HCT116 (cell line): ENCODE results near the gene QRFPR. TPM values are rescaled to one million over a fixed set of nuclear protein-coding genes. Genes with fewer than 3 reads are reported as not detected.

ENCODE experiments used
- ATAC-seq: fragments of 200-7000 bp; cut with Tn5 transposase; 2 replicates; pipeline ENCODE4 v1.9.1; 2020; ENCODE audit warnings: mild to moderate bottlenecking, moderate library complexity
- BruUV-seq: library from RNA; stranded (reverse); fragments of 400-500 nt; replicated peaks from 2 replicates; lab custom pipeline; 2021; lab: Mats Ljungman, UMichigan
- CTCF ChIA-PET: fragments of 300-600 bp; sonication (Branson Sonifier 250); formaldehyde crosslinking; loops from one replicate; lab custom pipeline; 2021; ENCODE audit warnings: antibody characterized with exemption; lab: Charles Lee
- POLR2A ChIA-PET: fragments of 300-600, 350-600 bp; sonication (Branson Sonifier 250); formaldehyde crosslinking; loops from one replicate; lab custom pipeline; 2021; ENCODE audit warnings: antibody characterized with exemption; lab: Charles Lee
- RAD21 ChIA-PET, 2 experiments: fragments of 300-600 bp; sonication (Branson Sonifier 250); formaldehyde crosslinking; loops; one replicate each; lab custom pipeline; 2023; ENCODE audit warnings: low total read pairs in 2 of 2; ENCODE audit not compliant: uncharacterized antibody in 2 of 2, unreplicated experiment in 2 of 2, low non-redundant PET in 1 of 2; lab: Charles Lee
- DNase-seq: peaks from one replicate; pipeline ENCODE4 v3.0.0-alpha.2; 2010; ENCODE audit warnings: low read depth, low spot score
- H2AFZ ChIP-seq: fragments of 200-600 bp; shearing (Covaris generic), sonication (generic); 2 replicates; pipeline ENCODE4 v1.6.1; 2017; ENCODE audit warnings: low read depth, mixed run types, mixed read lengths, antibody characterized with exemption, low read length; ENCODE audit not compliant: poor library complexity, severe bottlenecking
- H3K27ac ChIP-seq: 2 replicates; pipeline ENCODE4 v1.5.1; 2012; ENCODE audit warnings: low read depth, low read length
- H3K27me3 ChIP-seq: fragments of 200-600 bp; sonication (generic); 2 replicates; pipeline ENCODE4 v1.6.1; 2016; ENCODE audit warnings: mixed run types, low read length, mixed read lengths; ENCODE audit not compliant: insufficient read depth
- H3K36me3 ChIP-seq, 2 experiments: fragments of 200-500 bp in 1 of 2; fragments of 200-600 bp in 1 of 2; sonication (Bioruptor generic) in 1 of 2; sonication (generic) in 1 of 2; 2 replicates each; pipeline versions ENCODE4 v1.5.1 to v1.6.1; 2014 to 2016; ENCODE audit warnings: low read length in 2 of 2, inconsistent platforms in 1 of 2, mixed read lengths in 1 of 2, mixed run types in 1 of 2; ENCODE audit not compliant: insufficient read depth in 2 of 2, control insufficient read depth in 1 of 2
- H3K4me1 ChIP-seq, 2 experiments: fragments of 200-600 bp in 1 of 2; sonication (generic) in 1 of 2; 2 replicates each; pipeline versions ENCODE4 v1.5.1 to v1.6.1; 2012 to 2017; ENCODE audit warnings: low read length in 2 of 2, inconsistent platforms in 1 of 2, mild to moderate bottlenecking in 1 of 2, mixed read lengths in 1 of 2, mixed run types in 1 of 2, moderate library complexity in 1 of 2; ENCODE audit not compliant: insufficient read depth in 2 of 2, control insufficient read depth in 1 of 2
- H3K4me2 ChIP-seq: fragments of 200-600 bp; sonication (generic); 2 replicates; pipeline ENCODE4 v1.6.1; 2017; ENCODE audit warnings: mixed run types, low read length, mixed read lengths
- H3K4me3 ChIP-seq, 2 experiments: fragments of 200-600 bp in 1 of 2; sonication (generic) in 1 of 2; replicated peaks in 1 of 2; 2 replicates each; pipeline ENCODE4 v1.5.1; 2011 to 2016; ENCODE audit warnings: low read length in 2 of 2, control low read depth in 1 of 2, low read depth in 1 of 2, mild to moderate bottlenecking in 1 of 2, mixed read lengths in 1 of 2, mixed run types in 1 of 2
- H3K79me2 ChIP-seq: fragments of 200-600 bp; sonication (generic); 2 replicates; pipeline ENCODE4 v1.6.1; 2017; ENCODE audit warnings: mild to moderate bottlenecking, mixed run types, low read length, moderate library complexity, mixed read lengths; ENCODE audit not compliant: insufficient read depth
- H3K9ac ChIP-seq: fragments of 200-600 bp; sonication (generic); 2 replicates; pipeline ENCODE4 v1.6.1; 2016; ENCODE audit warnings: low read length, mixed read lengths
- H3K9me2 ChIP-seq: fragments of 200-600 bp; sonication (generic), shearing (Covaris generic); 2 replicates; pipeline ENCODE4 v1.6.1; 2017; ENCODE audit warnings: mixed run types, mild to moderate bottlenecking, moderate library complexity; ENCODE audit not compliant: insufficient read depth
- H3K9me3 ChIP-seq, 2 experiments: fragments of 200-500 bp in 1 of 2; fragments of 200-600 bp in 1 of 2; sonication (Bioruptor generic) in 1 of 2; sonication (generic) in 1 of 2; 2 replicates each; pipeline ENCODE4 v1.6.1; 2014 to 2017; ENCODE audit warnings: low read length in 2 of 2, mixed read lengths in 2 of 2, inconsistent platforms in 1 of 2, low read depth in 1 of 2, mild to moderate bottlenecking in 1 of 2, mixed run types in 1 of 2, moderate library complexity in 1 of 2; ENCODE audit not compliant: control insufficient read depth in 1 of 2, insufficient read depth in 1 of 2
- H4K20me1 ChIP-seq: fragments of 200-600 bp; sonication (generic), shearing (Covaris generic); 2 replicates; pipeline ENCODE4 v1.6.1; 2017; ENCODE audit warnings: mixed run types, mild to moderate bottlenecking, moderate library complexity; ENCODE audit not compliant: insufficient read depth
- ATF3 ChIP-seq: IDR thresholded peaks from 2 replicates; pipeline ENCODE4 v1.6.1; 2012
- CBX3 ChIP-seq: IDR thresholded peaks from 2 replicates; pipeline ENCODE4 v1.6.1; 2012; ENCODE audit warnings: low read depth
- CEBPB ChIP-seq: IDR thresholded peaks from 2 replicates; pipeline ENCODE4 v1.6.1; 2012; ENCODE audit warnings: low read depth
- ELF1 ChIP-seq: IDR thresholded peaks from 2 replicates; pipeline ENCODE4 v1.6.1; 2012; ENCODE audit warnings: low read depth, borderline replicate concordance
- EZH2 ChIP-seq: fragments of 200-600 bp; sonication (generic); IDR thresholded peaks from 2 replicates; pipeline ENCODE4 v1.6.1; 2017; ENCODE audit warnings: antibody characterized with exemption, mixed run types
- EZH2phosphoT487 ChIP-seq: fragments of 200-600 bp; IDR thresholded peaks from 2 replicates; pipeline ENCODE4 v1.6.1; 2018; ENCODE audit warnings: antibody characterized with exemption, borderline replicate concordance
- FOSL1 ChIP-seq: IDR thresholded peaks from 2 replicates; pipeline ENCODE4 v1.6.1; 2012; ENCODE audit warnings: low read depth
- JUND ChIP-seq: IDR thresholded peaks from 2 replicates; pipeline ENCODE4 v1.6.1; 2012
- MAX ChIP-seq: IDR thresholded peaks from 2 replicates; pipeline ENCODE4 v1.6.1; 2012
- POLR2A ChIP-seq: IDR thresholded peaks from 2 replicates; pipeline ENCODE4 v1.7.0; 2011; ENCODE audit warnings: borderline replicate concordance; ENCODE audit not compliant: insufficient read depth, insufficient read length; ENCODE audit errors: extremely low read depth
- POLR2AphosphoS5 ChIP-seq: IDR thresholded peaks from 2 replicates; pipeline ENCODE4 v1.6.1; 2011; ENCODE audit warnings: mild to moderate bottlenecking, low read depth, low read length, moderate library complexity
- RAD21 ChIP-seq: IDR thresholded peaks from 2 replicates; pipeline ENCODE4 v1.6.1; 2012; ENCODE audit warnings: low read depth, mild to moderate bottlenecking
- REST ChIP-seq: IDR thresholded peaks from 2 replicates; pipeline ENCODE4 v1.6.1; 2012; ENCODE audit warnings: low read depth
- SIN3A ChIP-seq: IDR thresholded peaks from 2 replicates; pipeline ENCODE4 v1.6.1; 2012; ENCODE audit warnings: low read depth
- SRF ChIP-seq: IDR thresholded peaks from 2 replicates; pipeline ENCODE4 v1.6.1; 2012; ENCODE audit warnings: low read depth
- YY1 ChIP-seq: IDR thresholded peaks from 2 replicates; pipeline ENCODE4 v1.6.1; 2011; ENCODE audit warnings: low read length, low read depth, moderate library complexity, mild to moderate bottlenecking; ENCODE audit not compliant: insufficient replicate concordance; ENCODE audit errors: extremely low read depth
- ZFX ChIP-seq: fragments of 450-650 bp; IDR thresholded peaks from 2 replicates; pipeline ENCODE4 v1.6.1; 2017
- ZNF274 ChIP-seq: fragments of 200-500 bp; sonication (Bioruptor generic); IDR thresholded peaks from 2 replicates; pipeline ENCODE4 v1.6.1; 2014; ENCODE audit warnings: mild to moderate bottlenecking, low read depth, low read length, inconsistent platforms
- intact Hi-C: fragments of 100-400 bp; cut with micrococcal nuclease; formaldehyde crosslinking; loops from 2 replicates; pipeline ENCODE4 v1.10.0; 2022
- total RNA-seq: library from RNA; stranded (reverse); gene quantifications from one replicate; pipeline ENCODE4 v1.2.1, GENCODE V29; 2021; ENCODE audit not compliant: unreplicated experiment

QRFPR gene
- total RNA-seq, 1 experiment from 2014 or later, result not detected

GRCh38 chr4:121308828-121309227 is 72.0 kb downstream of the QRFPR start:
- no peak overlapping the region for H3K9ac ChIP-seq
- H3K27me3 ChIP-seq, result no peaks in the 10 kb centered on the region
- TF ChIP-seq ZFX, result no peak
- H3K79me2 ChIP-seq, result no peaks in the 10 kb centered on the region
- H4K20me1 ChIP-seq, result no peaks in the 10 kb centered on the region
- H3K36me3 ChIP-seq, result no peaks in the 10 kb centered on the region
- H3K9me2 ChIP-seq, result no peaks in the 10 kb centered on the region
- BruUV-seq, result no TSS peak
- ChIA-PET POLR2A (no interaction called here), CTCF (interaction anchor here (0.7 to 1.2 kb wide), 3 partner anchors 11 to 117 kb away, joined by 3 to 4 read pairs (median 4); no protein-coding TSS in a partner anchor), RAD21 (interaction anchor here in 1 of 2 experiments (1.0 kb wide), 1 partner anchor 116 kb away, joined by 3 read pairs; no protein-coding TSS in a partner anchor)
- no peak for DNase-seq
- H3K4me3 ChIP-seq, result no peak overlapping the region
- H3K27ac ChIP-seq, result no peak overlapping the region
- H3K9me3 ChIP-seq, result no peaks in the 10 kb centered on the region
- no peak for ATAC-seq
- intact Hi-C loops, result loop anchor here (1.0 to 10.0 kb wide), 4 partner anchors 117 to 1152 kb away; no protein-coding TSS in a partner anchor
- no peak overlapping the region for H3K4me2 ChIP-seq
- H3K4me1 ChIP-seq, result peaks cover 0 to 4% of the 10 kb centered on the region in 2 experiments; a peak in 1 of 4 replicates
- H2AFZ ChIP-seq, result no peak overlapping the region

- ChIA-PET RAD21 (interaction anchor here in 1 of 2 experiments (1.0 kb wide), 1 partner anchor 116 kb away, joined by 3 read pairs; no protein-coding TSS in a partner anchor), CTCF (interaction anchor here (0.9 to 1.7 kb wide), 6 partner anchors 9 to 116 kb away, joined by 3 to 26 read pairs (median 4); no protein-coding TSS in a partner anchor), POLR2A (no interaction called here)
- no peaks in the 10 kb centered on the region for H3K9me3 ChIP-seq
- no peak overlapping the region for H2AFZ ChIP-seq
- H3K27me3 ChIP-seq, result no peaks in the 10 kb centered on the region
- DNase-seq (no peak), ATAC-seq (no peak)
- intact Hi-C loops, result loop anchor here (1.0 to 10.0 kb wide), 4 partner anchors 116 to 1151 kb away; no protein-coding TSS in a partner anchor
- H3K4me2 ChIP-seq, result no peak overlapping the region
- H4K20me1 ChIP-seq, result no peaks in the 10 kb centered on the region
- H3K79me2 ChIP-seq, result no peaks in the 10 kb centered on the region
- BruUV-seq, result no TSS peak
- H3K36me3 ChIP-seq, result no peaks in the 10 kb centered on the region
- no peaks in the 10 kb centered on the region for H3K9me2 ChIP-seq
- H3K4me3 ChIP-seq, result no peak overlapping the region
- H3K4me1 ChIP-seq, result peaks cover 0 to 4% of the 10 kb centered on the region in 2 experiments; a peak in 1 of 4 replicates
- no peak overlapping the region for H3K9ac ChIP-seq
- H3K27ac ChIP-seq, result no peak overlapping the region
- TF ChIP-seq SRF (no peak), REST (no peak), ZNF274 (no peak), POLR2AphosphoS5 (no peak), RAD21 (no peak), CEBPB (no peak), YY1 (no peak), ELF1 (no peak), ATF3 (no peak), EZH2 (no peak), CBX3 (no peak), SIN3A (no peak), JUND (no peak), MAX (no peak), EZH2phosphoT487 (no peak), FOSL1 (no peak), POLR2A (no peak), ZFX (no peak)
These were observed 72.5 kb downstream of the QRFPR start for GRCh38 chr4:121308328-121308663.
